ENCODE data around the gene ATG101. TPM values are rescaled to one million over a fixed set of nuclear protein-coding genes. Genes with fewer than 3 reads are reported as not detected.
A peak's percentile ranks its signal among the peaks of the same experiment; 100 is the strongest.

The ATG101 gene
- total RNA-seq, 1 donor from 2014 or later, result 34.3 TPM

- H3K27me3 Mint-ChIP-seq (ENCODE audit: low read depth), result peaks cover 6% of the 10 kb centered on the region
- no peaks in the 10 kb centered on the region for H3K36me3 Mint-ChIP-seq (ENCODE audit: low read depth)
- DNase-seq (ENCODE audit: low read depth, low spot score), result peak; percentile 53
- no peak for TF ChIP-seq CTCF (conservative IDR thresholded peaks at IDR 0.05)
- peak overlapping the region; percentile 89 for H3K4me3 Mint-ChIP-seq
- no peak overlapping the region for H3K27ac Mint-ChIP-seq (ENCODE audit: unreplicated experiment)
- no peaks in the 10 kb centered on the region for H3K9me3 Mint-ChIP-seq
- H3K4me1 Mint-ChIP-seq, result peaks cover 63% of the 10 kb centered on the region
Measured at GRCh38 chr12:52036587-52037171, 33.1 kb upstream of the ATG101 start.

GRCh38 chr12:52037248-52037861, 32.4 kb upstream of the ATG101 start:
- Mint-ChIP-seq H3K27ac (ENCODE audit: unreplicated experiment) (peak overlapping the region; percentile 97), H3K36me3 (ENCODE audit: low read depth) (no peaks in the 10 kb centered on the region), H3K4me3 (peak overlapping the region; percentile 97), H3K9me3 (no peaks in the 10 kb centered on the region), H3K4me1 (peaks cover 57% of the 10 kb centered on the region), H3K27me3 (ENCODE audit: low read depth) (peaks cover 6% of the 10 kb centered on the region)
- no peak for TF ChIP-seq CTCF (conservative IDR thresholded peaks at IDR 0.05)
- DNase-seq (ENCODE audit: low read depth, low spot score), result no peak

GRCh38 chr12:52038447-52038846, 31.3 kb upstream of the ATG101 start:
- no peaks in the 10 kb centered on the region for H3K36me3 Mint-ChIP-seq (ENCODE audit: low read depth)
- H3K27ac Mint-ChIP-seq (ENCODE audit: unreplicated experiment), result peak overlapping the region; percentile 90
- H3K4me1 Mint-ChIP-seq, result peaks cover 48% of the 10 kb centered on the region
- TF ChIP-seq CTCF (conservative IDR thresholded peaks at IDR 0.05), result no peak
- H3K27me3 Mint-ChIP-seq (ENCODE audit: low read depth), result peaks cover 6% of the 10 kb centered on the region
- peak overlapping the region; percentile 97 for H3K4me3 Mint-ChIP-seq
- no peak for DNase-seq (ENCODE audit: low read depth, low spot score)
- H3K9me3 Mint-ChIP-seq, result no peaks in the 10 kb centered on the region

- peaks cover 3% of the 10 kb centered on the region for H3K27me3 Mint-ChIP-seq (ENCODE audit: low read depth)
- DNase-seq (ENCODE audit: low read depth, low spot score), result no peak
- H3K36me3 Mint-ChIP-seq (ENCODE audit: low read depth), result no peaks in the 10 kb centered on the region
- H3K4me3 Mint-ChIP-seq, result peak overlapping the region; percentile 69
- no peaks in the 10 kb centered on the region for H3K9me3 Mint-ChIP-seq
- H3K27ac Mint-ChIP-seq (ENCODE audit: unreplicated experiment), result no peak overlapping the region
- peaks cover 50% of the 10 kb centered on the region for H3K4me1 Mint-ChIP-seq
- no peak for TF ChIP-seq CTCF (conservative IDR thresholded peaks at IDR 0.05)
Measured at GRCh38 chr12:52041035-52041434, 28.7 kb upstream of the ATG101 start.

- Mint-ChIP-seq H3K4me1 (peaks cover 51% of the 10 kb centered on the region), H3K27ac (ENCODE audit: unreplicated experiment) (no peak overlapping the region), H3K36me3 (ENCODE audit: low read depth) (no peaks in the 10 kb centered on the region), H3K9me3 (no peaks in the 10 kb centered on the region), H3K4me3 (no peak overlapping the region), H3K27me3 (ENCODE audit: low read depth) (no peaks in the 10 kb centered on the region)
- TF ChIP-seq CTCF (conservative IDR thresholded peaks at IDR 0.05), result no peak
- DNase-seq (ENCODE audit: low read depth, low spot score), result no peak
Measured at GRCh38 chr12:52041695-52042123, 28.1 kb upstream of the ATG101 start.

Data from neural crest cell (in vitro differentiated cells).